ENCODE results near the gene ZNF578.
"Not testable (repeated sequence)": the region's sequence is repeated elsewhere in the genome, so short reads cannot be mapped to it uniquely, and the experiment has no call there.

DNA sequence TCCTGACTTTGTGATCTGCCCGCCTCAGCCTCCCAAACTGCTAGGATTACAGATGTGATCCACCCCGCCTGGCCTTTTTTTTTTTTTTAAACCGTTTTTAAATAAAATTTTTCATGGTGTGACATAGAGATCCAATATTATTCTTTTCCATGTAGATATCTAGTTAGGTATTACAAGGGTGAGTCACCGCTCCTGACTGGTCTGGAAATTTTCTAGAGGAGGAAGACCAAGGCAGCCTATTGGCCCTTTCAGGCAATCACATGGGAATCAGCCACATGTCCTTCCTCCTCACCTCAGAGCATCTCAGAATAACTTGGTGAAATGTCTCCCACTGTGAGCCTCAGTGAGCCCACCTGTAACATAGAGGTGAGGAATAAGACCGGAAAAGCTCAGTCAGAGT is 87.8 kb downstream of the ZNF578 start:
- not testable (repeated sequence) for TF ChIP-seq CTCF (conservative IDR thresholded peaks at IDR 0.05; ENCODE audit: low read length); EZH2phosphoT487 (IDR thresholded peaks at IDR 0.05; ENCODE audit: borderline replicate concordance)

All from Loucy (cell line).